ENCODE data around the gene USP14.
"Not testable (repeated sequence)": the region's sequence is repeated elsewhere in the genome, so short reads cannot be mapped to it uniquely, and the experiment has no call there.

The USP14 gene

GRCh38 chr18:158128-159036, at the start of gene USP14 (continued):
- TF ChIP-seq ZBTB11 (tag by site-specific recombination; conservative IDR thresholded peaks at IDR 0.05; ENCODE audit: low read depth), result 0 out of 2 replicates have a peak, but pooled peaks have one; percentile 33
- peak; percentile 85 for TF ChIP-seq SP2 (tag by site-specific recombination; IDR thresholded peaks at IDR 0.05)
- no peak for TF ChIP-seq ZNF654 (tag by site-specific recombination; IDR thresholded peaks at IDR 0.05; ENCODE audit: low read depth)
- peak; percentile 39; the same call in 1 of the 2 replicates for TF ChIP-seq SCRT2 (tag by site-specific recombination; IDR thresholded peaks at IDR 0.05)
- TF ChIP-seq ZNF501 (tag by site-specific recombination; IDR thresholded peaks at IDR 0.05), result peak; percentile 25; the same call in 1 of the 2 replicates
- 0 out of 2 replicates have a peak, but pooled peaks have one; percentile 58 for TF ChIP-seq HOXC10 (CRISPR knock-in tag; IDR thresholded peaks at IDR 0.05)

- CTCF ChIA-PET; H3K9me3 ChIP-seq (ENCODE audit: control insufficient read depth, insufficient read depth, low read depth, low read length); H3K27ac ChIP-seq (ENCODE audit: extremely low read depth, low read depth, low read length); H3K4me1 ChIP-seq (ENCODE audit: control insufficient read depth, insufficient read depth, low read length); H3K36me3 ChIP-seq (ENCODE audit: control insufficient read depth in 2 of 2, insufficient read depth in 1 of 2, low read length in 2 of 2); POLR2A ChIA-PET; H3K4me3 ChIP-seq (ENCODE audit: low read depth, low read length): not testable (repeated sequence)
Measured at GRCh38 chr18:108665-109063, 49.7 kb upstream of the USP14 start.

GRCh38 chr18:109130-109921, 49.0 kb upstream of the USP14 start:
- H3K4me3 ChIP-seq (ENCODE audit: low read depth, low read length); H3K27ac ChIP-seq (ENCODE audit: extremely low read depth, low read depth, low read length); H3K4me1 ChIP-seq (ENCODE audit: control insufficient read depth, insufficient read depth, low read length); H3K36me3 ChIP-seq (ENCODE audit: control insufficient read depth in 2 of 2, insufficient read depth in 1 of 2, low read length in 2 of 2); POLR2A ChIA-PET; H3K9me3 ChIP-seq (ENCODE audit: control insufficient read depth, insufficient read depth, low read depth, low read length): not testable (repeated sequence)
- CTCF ChIA-PET, result interaction anchor here (0.7 kb wide), 1 partner anchor 153 kb away, joined by 3 read pairs; no protein-coding TSS in a partner anchor
- peak; percentile 47; the same call in 1 of the 2 replicates for TF ChIP-seq ZXDB (tag by site-specific recombination; IDR thresholded peaks at IDR 0.05)
- TF ChIP-seq PATZ1 (tag by site-specific recombination; IDR thresholded peaks at IDR 0.05), result peak; percentile 38; the same call in 1 of the 2 replicates
- TF ChIP-seq ZSCAN23 (tag by site-specific recombination; IDR thresholded peaks at IDR 0.05), result peak; percentile 61; the same call in 1 of the 2 replicates
- peak; percentile 41; the same call in 1 of the 2 replicates for TF ChIP-seq TSHZ1 (tag by site-specific recombination; IDR thresholded peaks at IDR 0.05; ENCODE audit: borderline replicate concordance)
- 0 out of 2 replicates have a peak, but pooled peaks have one; percentile 3 for TF ChIP-seq ZNF398 (tag by site-specific recombination; IDR thresholded peaks at IDR 0.05)
- 0 out of 2 replicates have a peak, but pooled peaks have one; percentile 39 for TF ChIP-seq KLF16 (tag by site-specific recombination; IDR thresholded peaks at IDR 0.05)
- 0 out of 2 replicates have a peak, but pooled peaks have one; percentile 8 for TF ChIP-seq ZSCAN4 (tag by site-specific recombination; IDR thresholded peaks at IDR 0.05)
- peak; percentile 60 for TF ChIP-seq KLF8 (tag by site-specific recombination; IDR thresholded peaks at IDR 0.05)
- peak; percentile 98 for TF ChIP-seq ATF2 (tag by site-specific recombination; IDR thresholded peaks at IDR 0.05; ENCODE audit: low read depth)

All from HEK293 (cell line).